AG08396 (cell line): ENCODE data around the gene HACD4.
"Not testable (repeated sequence)": the region's sequence is repeated elsewhere in the genome, so short reads cannot be mapped to it uniquely, and the experiment has no call there.

Source experiments
- DNase-seq: peaks from one replicate; pipeline ENCODE4 v3.0.0; 2012; ENCODE audit warnings: low spot score, mixed read lengths

The HACD4 gene

GRCh38 chr9:20973246-20973947 lies 58.0 kb downstream of the HACD4 start:
- DNase-seq = not testable (repeated sequence)

DNA sequence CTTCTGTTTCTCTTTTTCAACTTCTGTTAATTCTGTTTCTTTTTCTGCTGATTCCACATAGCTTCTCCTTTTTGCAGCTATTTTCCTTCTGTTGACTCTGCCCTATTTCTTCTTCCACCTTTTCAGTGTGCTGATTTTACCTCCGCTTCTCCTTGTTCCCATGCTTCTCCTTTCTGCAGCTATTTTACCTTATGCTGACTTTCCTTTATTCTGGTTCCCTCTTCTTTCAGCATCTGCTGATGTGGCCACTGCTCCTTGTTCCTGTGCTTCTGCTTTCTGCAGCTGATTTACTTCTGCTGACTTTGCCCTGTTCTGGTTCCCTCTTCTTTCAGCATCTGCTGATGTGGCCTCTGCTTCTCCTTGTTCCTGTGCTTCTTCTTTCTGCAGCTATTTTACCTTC lies 58.8 kb downstream of the HACD4 start:
- no peak for DNase-seq

GRCh38 chr9:20962536-20963225 lies 68.8 kb downstream of the HACD4 start:
- DNase-seq = no peak

DNA sequence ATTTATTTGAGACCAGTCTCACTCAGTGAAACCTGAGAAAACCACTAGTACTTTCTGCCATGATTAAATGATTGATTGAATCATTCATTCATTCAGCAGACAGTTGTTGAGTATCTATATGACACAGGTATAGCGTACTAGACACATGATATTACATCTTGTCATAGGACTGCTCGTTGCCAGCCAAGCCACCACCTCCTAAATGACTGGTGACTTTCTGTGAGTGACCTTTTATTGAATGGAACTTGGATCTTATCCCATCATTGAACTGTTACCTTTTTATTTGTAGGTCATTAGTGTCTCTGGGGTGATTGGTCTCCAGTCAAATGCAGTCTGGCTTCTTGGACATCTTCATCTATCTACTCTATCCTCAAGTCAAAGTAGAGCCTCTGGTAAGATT lies 80.7 kb downstream of the HACD4 start:
- no peak for DNase-seq
